Stimulated activated CD4-positive, alpha-beta T cell treated with anti-CD3 and anti-CD28 coated beads, TNF-alpha, amount 100 ng/mL, for 48 hours (primary cell): ENCODE results near the gene OR2V1.
"Not testable (repeated sequence)": the region's sequence is repeated elsewhere in the genome, so short reads cannot be mapped to it uniquely, and the experiment has no call there.

ENCODE experiments used
- DNase-seq, 3 donors: peaks; one replicate each; pipeline ENCODE4 v3.0.0-alpha.2; 2020; ENCODE audit warnings: low read depth in 3 of 3

The OR2V1 gene

GRCh38 chr5:181127907-181128626 lies 2.9 kb downstream of the OR2V1 start:
- DNase-seq: no peak

- no peak for DNase-seq
Measured at GRCh38 chr5:181127456-181127855, 3.5 kb downstream of the OR2V1 start.

- DNase-seq: no peak
Measured at GRCh38 chr5:181126841-181127240, 4.1 kb downstream of the OR2V1 start.

GRCh38 chr5:181124526-181124925 lies 6.4 kb downstream of the OR2V1 start:
- DNase-seq: no peak

GRCh38 chr5:181121675-181122561 lies 9.1 kb downstream of the OR2V1 start:
- DNase-seq: no peak

GRCh38 chr5:181120761-181121160 lies 10.2 kb downstream of the OR2V1 start:
- DNase-seq: no peak

- DNase-seq: no peak
Measured at GRCh38 chr5:181120306-181120705, 10.7 kb downstream of the OR2V1 start.

GRCh38 chr5:181119105-181119504 lies 11.9 kb downstream of the OR2V1 start:
- DNase-seq: no peak

GRCh38 chr5:181118369-181118768 lies 12.6 kb downstream of the OR2V1 start:
- no peak for DNase-seq

GRCh38 chr5:181114844-181115778 lies 15.9 kb downstream of the OR2V1 start:
- no peak for DNase-seq

- DNase-seq: no peak
Measured at GRCh38 chr5:181114284-181114843, 16.6 kb downstream of the OR2V1 start.

GRCh38 chr5:181113572-181113971 lies 17.4 kb downstream of the OR2V1 start:
- DNase-seq: not testable (repeated sequence)

GRCh38 chr5:181112476-181112875 lies 18.5 kb downstream of the OR2V1 start:
- DNase-seq: no peak

GRCh38 chr5:181111010-181111409 lies 20.0 kb downstream of the OR2V1 start:
- no peak for DNase-seq

GRCh38 chr5:181109489-181110013 lies 21.4 kb downstream of the OR2V1 start:
- no peak for DNase-seq

- no peak for DNase-seq
Measured at GRCh38 chr5:181108578-181109165, 22.3 kb downstream of the OR2V1 start.

GRCh38 chr5:181107699-181108098 lies 23.3 kb downstream of the OR2V1 start:
- no peak for DNase-seq

GRCh38 chr5:181105391-181106025 lies 25.5 kb downstream of the OR2V1 start:
- DNase-seq: no peak

- not testable (repeated sequence) for DNase-seq
Measured at GRCh38 chr5:181104606-181105390, 26.2 kb downstream of the OR2V1 start.

GRCh38 chr5:181104259-181104568 lies 26.8 kb downstream of the OR2V1 start:
- DNase-seq: not testable (repeated sequence)
